Measurements from ENCODE around the gene SND1.
A peak's percentile ranks its signal among the peaks of the same experiment; 100 is the strongest.

Gene SND1

DNA sequence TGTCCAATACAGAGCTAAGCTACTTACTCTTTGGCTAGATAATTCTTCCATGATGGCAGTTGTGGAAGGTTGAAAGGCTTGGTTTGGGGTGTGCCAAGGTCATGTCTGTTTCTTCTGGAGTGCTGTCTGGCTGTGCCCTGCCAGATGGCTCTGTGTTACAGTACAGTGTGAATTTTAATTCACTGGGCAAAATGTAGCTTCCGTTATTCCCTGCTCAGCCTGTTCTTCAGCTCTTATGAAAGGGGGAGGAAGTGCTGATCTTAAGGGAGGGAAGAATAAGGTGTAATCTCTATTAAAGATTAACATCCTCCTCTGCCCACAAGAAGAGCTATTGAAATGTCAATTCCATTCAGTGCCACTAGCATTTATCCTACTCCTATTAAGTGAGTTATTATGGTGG, 52.2 kb downstream of the SND1 start:
- DNase-seq (ENCODE audit: extremely low read depth, insufficient read length), result no peak
- peaks cover 30% of the 10 kb centered on the region for H3K36me3 ChIP-seq (ENCODE audit: control insufficient read depth, insufficient read depth, low read length)
- H3K4me3 ChIP-seq (replicated peaks; ENCODE audit: low read depth, low read length), result no peak overlapping the region
- TF ChIP-seq, protein P1, sequence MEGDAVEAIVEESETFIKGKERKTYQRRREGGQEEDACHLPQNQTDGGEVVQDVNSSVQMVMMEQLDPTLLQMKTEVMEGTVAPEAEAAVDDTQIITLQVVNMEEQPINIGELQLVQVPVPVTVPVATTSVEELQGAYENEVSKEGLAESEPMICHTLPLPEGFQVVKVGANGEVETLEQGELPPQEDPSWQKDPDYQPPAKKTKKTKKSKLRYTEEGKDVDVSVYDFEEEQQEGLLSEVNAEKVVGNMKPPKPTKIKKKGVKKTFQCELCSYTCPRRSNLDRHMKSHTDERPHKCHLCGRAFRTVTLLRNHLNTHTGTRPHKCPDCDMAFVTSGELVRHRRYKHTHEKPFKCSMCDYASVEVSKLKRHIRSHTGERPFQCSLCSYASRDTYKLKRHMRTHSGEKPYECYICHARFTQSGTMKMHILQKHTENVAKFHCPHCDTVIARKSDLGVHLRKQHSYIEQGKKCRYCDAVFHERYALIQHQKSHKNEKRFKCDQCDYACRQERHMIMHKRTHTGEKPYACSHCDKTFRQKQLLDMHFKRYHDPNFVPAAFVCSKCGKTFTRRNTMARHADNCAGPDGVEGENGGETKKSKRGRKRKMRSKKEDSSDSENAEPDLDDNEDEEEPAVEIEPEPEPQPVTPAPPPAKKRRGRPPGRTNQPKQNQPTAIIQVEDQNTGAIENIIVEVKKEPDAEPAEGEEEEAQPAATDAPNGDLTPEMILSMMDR (IDR thresholded peaks at IDR 0.05; ENCODE audit: insufficient read depth, low read length, poor library complexity, severe bottlenecking), result no peak
- no peaks in the 10 kb centered on the region for H3K27me3 ChIP-seq (replicated peaks; ENCODE audit: control insufficient read depth, insufficient read depth, low read length)

DNA sequence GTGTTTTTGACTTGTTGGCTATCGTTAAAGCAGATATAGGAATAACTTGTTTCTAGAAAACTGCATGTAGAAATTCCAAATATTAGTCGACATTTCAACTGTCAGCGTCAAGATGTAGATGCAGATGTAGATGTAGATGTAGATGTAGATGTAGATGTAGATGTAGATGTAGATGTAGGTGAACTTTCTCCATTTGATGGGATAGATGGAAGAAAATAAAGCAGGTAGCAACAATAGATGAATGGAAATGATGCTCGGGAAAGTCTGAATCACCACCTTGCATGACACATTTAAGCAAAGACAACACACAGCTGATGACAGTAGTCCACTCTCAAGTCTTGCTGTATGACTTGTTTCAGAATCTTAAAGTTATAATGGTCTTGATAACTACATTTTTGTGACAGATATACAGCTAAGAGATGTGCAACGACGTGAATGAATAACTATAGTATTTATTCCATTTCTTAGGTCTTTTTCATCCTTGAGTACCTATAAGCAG, 53.5 kb downstream of the SND1 start:
- TF ChIP-seq, protein P1 (IDR thresholded peaks at IDR 0.05; ENCODE audit: insufficient read depth, low read length, poor library complexity, severe bottlenecking), result no peak
- H3K4me3 ChIP-seq (replicated peaks; ENCODE audit: low read depth, low read length), result no peak overlapping the region
- peaks cover 26% of the 10 kb centered on the region for H3K36me3 ChIP-seq (ENCODE audit: control insufficient read depth, insufficient read depth, low read length)
- DNase-seq (ENCODE audit: extremely low read depth, insufficient read length), result no peak
- no peaks in the 10 kb centered on the region for H3K27me3 ChIP-seq (replicated peaks; ENCODE audit: control insufficient read depth, insufficient read depth, low read length)

DNA sequence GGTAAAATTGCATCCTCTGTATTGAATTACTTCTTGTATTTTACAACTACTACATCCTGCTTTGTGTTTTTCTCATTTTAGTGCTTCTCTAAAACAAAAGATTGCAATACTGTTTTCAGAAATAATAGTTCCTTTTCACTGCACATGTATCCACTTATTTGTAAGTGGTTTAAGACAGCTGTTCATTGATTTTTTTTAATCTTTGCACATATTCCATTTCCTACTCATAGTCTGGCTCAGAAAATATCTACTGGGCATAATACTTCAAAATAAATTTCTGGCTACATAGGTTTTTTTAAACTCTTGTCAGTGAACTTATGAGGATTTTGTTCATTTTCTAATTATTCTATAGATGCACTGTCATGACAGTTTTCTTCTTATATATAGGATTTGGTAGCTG, 54.8 kb downstream of the SND1 start:
- peaks cover 28% of the 10 kb centered on the region for H3K36me3 ChIP-seq (ENCODE audit: control insufficient read depth, insufficient read depth, low read length)
- no peak for DNase-seq (ENCODE audit: extremely low read depth, insufficient read length)
- TF ChIP-seq, protein P1 (IDR thresholded peaks at IDR 0.05; ENCODE audit: insufficient read depth, low read length, poor library complexity, severe bottlenecking), result no peak

DNA sequence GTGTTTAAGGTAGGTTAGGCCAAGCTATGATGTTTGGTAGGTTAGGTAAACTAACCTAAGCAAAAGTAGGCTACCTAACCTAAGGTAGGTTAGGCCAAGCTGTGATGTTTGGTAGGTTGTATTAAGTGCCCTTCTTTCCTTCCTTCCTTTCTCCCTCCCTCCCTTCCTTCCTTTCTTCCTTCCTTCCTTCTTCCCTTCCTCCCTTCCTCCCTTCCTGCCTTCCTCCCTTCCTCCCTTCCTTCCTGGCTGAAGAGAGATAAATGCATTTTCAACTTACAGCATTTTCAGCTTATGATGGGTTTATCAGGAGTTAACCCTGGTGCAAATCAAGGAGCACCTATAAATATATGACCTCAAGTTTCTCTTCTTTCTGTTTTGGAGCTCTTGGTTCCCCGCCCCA, 56.2 kb downstream of the SND1 start:
- peaks cover 20% of the 10 kb centered on the region for H3K36me3 ChIP-seq (ENCODE audit: control insufficient read depth, insufficient read depth, low read length)
- H3K27me3 ChIP-seq (replicated peaks; ENCODE audit: control insufficient read depth, insufficient read depth, low read length), result no peaks in the 10 kb centered on the region
- TF ChIP-seq, protein P1 (IDR thresholded peaks at IDR 0.05; ENCODE audit: insufficient read depth, low read length, poor library complexity, severe bottlenecking), result no peak
- no peak for DNase-seq (ENCODE audit: extremely low read depth, insufficient read length)
- H3K4me3 ChIP-seq (replicated peaks; ENCODE audit: low read depth, low read length), result no peak overlapping the region

More for the DNA sequence above, 54.8 kb downstream of the SND1 start:
- Histone ChIP-seq H3K4me3 (replicated peaks; ENCODE audit: low read depth, low read length) (no peak overlapping the region), H3K27me3 (replicated peaks; ENCODE audit: control insufficient read depth, insufficient read depth, low read length) (no peaks in the 10 kb centered on the region)

DNA sequence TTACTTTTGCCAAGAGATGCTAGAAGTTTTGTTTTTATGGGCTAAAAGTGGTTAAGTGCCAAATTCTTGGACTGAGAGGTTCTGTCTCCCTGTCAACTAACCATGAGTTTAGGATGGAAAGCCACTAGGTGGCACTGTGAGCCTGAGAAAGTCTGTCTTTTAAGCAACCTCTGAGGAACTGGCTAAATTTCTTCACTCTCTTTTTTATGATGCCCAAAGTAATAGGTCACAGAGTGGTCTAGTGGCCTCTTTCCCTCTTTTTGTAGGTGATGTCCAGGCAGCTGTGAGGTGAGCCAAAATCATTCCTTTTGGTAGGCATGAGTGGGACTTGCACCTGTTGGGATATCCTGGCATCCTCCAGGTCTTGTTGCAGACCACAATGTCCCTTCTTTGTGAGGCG, 56.8 kb downstream of the SND1 start:
- TF ChIP-seq, protein P1 (IDR thresholded peaks at IDR 0.05; ENCODE audit: insufficient read depth, low read length, poor library complexity, severe bottlenecking), result peak; percentile 60
- no peak for DNase-seq (ENCODE audit: extremely low read depth, insufficient read length)
- no peak overlapping the region for H3K4me3 ChIP-seq (replicated peaks; ENCODE audit: low read depth, low read length)
- H3K36me3 ChIP-seq (ENCODE audit: control insufficient read depth, insufficient read depth, low read length), result peaks cover 21% of the 10 kb centered on the region
- no peaks in the 10 kb centered on the region for H3K27me3 ChIP-seq (replicated peaks; ENCODE audit: control insufficient read depth, insufficient read depth, low read length)

DNA sequence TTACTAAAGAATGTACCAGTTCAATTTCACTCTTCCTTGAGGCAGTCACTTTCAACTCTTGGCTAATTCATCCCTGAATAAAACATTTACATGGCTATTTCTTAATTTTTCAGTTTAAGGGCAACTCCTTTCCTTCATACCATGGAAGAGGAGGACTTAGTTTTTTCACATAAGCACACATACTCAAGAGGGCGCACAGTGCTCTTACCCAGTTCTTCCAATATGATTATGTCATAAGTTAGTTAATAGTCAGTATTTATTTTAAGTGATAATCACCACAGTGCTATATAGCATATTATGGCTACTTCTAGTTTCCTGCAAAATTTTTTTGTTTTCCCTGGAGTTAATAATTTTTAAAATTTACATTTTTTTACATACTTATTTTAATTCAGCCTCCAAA, 58.6 kb downstream of the SND1 start:
- no peak for DNase-seq (ENCODE audit: extremely low read depth, insufficient read length)
- Histone ChIP-seq H3K27me3 (replicated peaks; ENCODE audit: control insufficient read depth, insufficient read depth, low read length) (no peaks in the 10 kb centered on the region), H3K4me3 (replicated peaks; ENCODE audit: low read depth, low read length) (no peak overlapping the region), H3K36me3 (ENCODE audit: control insufficient read depth, insufficient read depth, low read length) (peaks cover 15% of the 10 kb centered on the region)
- TF ChIP-seq, protein P1 (IDR thresholded peaks at IDR 0.05; ENCODE audit: insufficient read depth, low read length, poor library complexity, severe bottlenecking), result no peak
